ENCODE data around the gene PLVAP.

The PLVAP gene

DNA sequence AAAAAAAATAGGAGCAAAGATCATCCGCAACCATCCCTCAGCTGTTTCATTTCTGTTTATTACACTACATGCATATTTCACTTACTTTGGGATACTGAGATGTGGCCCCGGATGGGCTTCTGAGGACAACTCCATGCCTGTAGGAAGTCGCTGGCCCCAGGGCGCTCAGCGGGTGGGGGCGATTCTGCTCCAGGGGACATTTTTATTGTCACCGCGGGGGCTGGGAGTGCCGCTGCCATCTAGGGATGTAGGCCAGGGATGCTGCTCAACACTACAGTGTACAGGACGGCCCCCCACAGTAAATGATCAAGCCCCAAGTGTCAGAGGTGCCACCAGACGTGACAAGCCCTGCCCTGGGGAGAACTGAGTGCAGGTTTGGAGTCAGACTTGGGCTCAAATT, 34.7 kb upstream of the PLVAP start:
- no peaks in the 10 kb centered on the region for H3K36me3 ChIP-seq (ENCODE audit: control insufficient read depth, low read depth, low read length)
- peaks cover 11% of the 10 kb centered on the region for H3K27me3 ChIP-seq (ENCODE audit: control insufficient read depth, insufficient read depth, low read length)
- no peak overlapping the region for H3K27ac ChIP-seq (ENCODE audit: low read length)
- no peak overlapping the region for H3K4me3 ChIP-seq (ENCODE audit: low read length)
- H3K9ac ChIP-seq (ENCODE audit: low read length): no peak overlapping the region
- H3K9me3 ChIP-seq (ENCODE audit: control insufficient read depth, low read depth, low read length): no peaks in the 10 kb centered on the region
- H3K4me1 ChIP-seq (ENCODE audit: control insufficient read depth, low read depth, low read length): peaks cover 12% of the 10 kb centered on the region

DNA sequence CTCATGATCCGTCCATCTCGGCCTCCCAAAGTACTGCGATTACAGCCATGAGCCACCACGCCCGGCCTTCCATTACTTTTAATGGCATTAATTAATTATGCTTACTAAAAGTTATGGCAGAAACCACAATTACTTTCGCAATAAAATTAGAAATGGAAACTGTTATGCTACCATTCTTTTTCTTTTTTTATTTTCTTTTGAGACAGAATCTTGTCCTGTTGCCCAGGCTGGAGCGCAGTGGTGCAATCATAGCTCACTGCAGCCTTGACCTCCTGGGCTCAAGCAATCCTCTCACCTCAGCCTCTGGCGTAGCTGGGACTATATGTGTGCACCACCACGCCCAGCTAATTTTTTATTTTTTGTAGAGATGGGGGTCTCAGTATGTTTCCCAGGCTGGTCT, 32.8 kb upstream of the PLVAP start:
- no peaks in the 10 kb centered on the region for H3K9me3 ChIP-seq (ENCODE audit: control insufficient read depth, low read depth, low read length)
- H3K4me1 ChIP-seq (ENCODE audit: control insufficient read depth, low read depth, low read length): peaks cover 7% of the 10 kb centered on the region
- H3K36me3 ChIP-seq (ENCODE audit: control insufficient read depth, low read depth, low read length): no peaks in the 10 kb centered on the region

DNA sequence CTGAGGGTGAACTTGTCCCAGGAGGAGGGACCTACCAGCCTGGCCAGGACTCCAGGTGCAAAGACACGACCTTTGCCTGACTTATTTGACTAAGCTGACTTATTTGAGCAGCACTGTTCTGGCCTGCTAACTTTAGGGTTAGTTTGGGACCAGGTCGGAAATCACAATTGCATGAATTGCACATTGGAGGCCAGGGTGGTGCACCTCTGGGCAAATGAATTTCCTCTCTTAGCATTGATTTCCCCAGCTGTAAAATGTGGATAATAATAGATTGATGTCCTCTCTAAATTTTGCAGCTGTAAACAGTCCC, 29.7 kb upstream of the PLVAP start:
- Histone ChIP-seq H3K4me1 (ENCODE audit: control insufficient read depth, low read depth, low read length) (peaks cover 10% of the 10 kb centered on the region), H3K27me3 (ENCODE audit: control insufficient read depth, insufficient read depth, low read length) (no peaks in the 10 kb centered on the region), H3K9ac (ENCODE audit: low read length) (no peak overlapping the region), H3K36me3 (ENCODE audit: control insufficient read depth, low read depth, low read length) (no peaks in the 10 kb centered on the region), H3K4me3 (ENCODE audit: low read length) (no peak overlapping the region), H3K9me3 (ENCODE audit: control insufficient read depth, low read depth, low read length) (no peaks in the 10 kb centered on the region), H3K27ac (ENCODE audit: low read length) (no peak overlapping the region)

More for the DNA sequence above, 32.8 kb upstream of the PLVAP start:
- H3K27me3 ChIP-seq (ENCODE audit: control insufficient read depth, insufficient read depth, low read length): no peaks in the 10 kb centered on the region
- H3K4me3 ChIP-seq (ENCODE audit: low read length): no peak overlapping the region
- no peak overlapping the region for H3K9ac ChIP-seq (ENCODE audit: low read length)
- H3K27ac ChIP-seq (ENCODE audit: low read length): no peak overlapping the region

DNA sequence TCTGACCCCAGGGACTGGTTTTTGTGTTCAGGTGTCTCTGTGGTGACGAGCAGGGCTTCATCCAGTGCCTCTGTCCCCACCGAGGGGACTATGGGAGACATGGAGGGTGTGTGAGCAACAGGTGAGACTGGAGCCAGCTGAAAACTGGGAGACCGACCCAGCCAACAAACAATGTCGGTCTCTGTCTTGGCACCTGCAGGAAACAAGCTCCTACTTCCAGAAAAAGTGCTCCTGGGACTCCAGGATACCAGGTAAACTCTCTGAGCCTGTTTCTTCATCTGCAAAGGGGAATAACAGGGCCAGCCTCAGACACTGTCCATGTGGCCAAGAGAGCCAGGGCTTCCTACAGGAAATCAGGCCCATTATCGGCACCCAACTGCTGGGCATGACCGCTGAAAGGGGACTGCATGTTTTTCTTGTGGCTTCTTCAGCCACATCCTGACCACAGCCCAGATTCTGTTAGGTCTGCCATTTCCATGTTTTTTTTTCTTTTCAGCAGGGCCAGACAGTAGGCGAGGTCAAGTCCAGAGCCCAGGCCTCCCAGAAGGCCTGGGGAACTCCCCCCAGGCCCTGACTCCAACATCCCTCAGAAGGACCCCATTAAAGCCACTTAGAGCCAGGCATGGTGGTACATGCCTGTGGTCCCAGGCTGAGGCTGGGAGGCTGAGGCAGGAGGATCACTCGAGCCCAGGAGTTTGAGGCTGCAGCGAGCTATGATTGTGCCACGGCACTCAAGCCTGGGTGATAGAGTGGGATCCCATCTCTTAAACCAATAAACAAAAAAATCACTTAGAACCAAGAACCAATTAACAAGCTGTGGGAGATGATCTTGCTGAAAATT, 29.1 kb upstream of the PLVAP start:
- no peaks in the 10 kb centered on the region for H3K36me3 ChIP-seq (ENCODE audit: control insufficient read depth, low read depth, low read length)
- H3K4me1 ChIP-seq (ENCODE audit: control insufficient read depth, low read depth, low read length): peaks cover 10% of the 10 kb centered on the region
- H3K4me3 ChIP-seq (ENCODE audit: low read length): no peak overlapping the region
- H3K9me3 ChIP-seq (ENCODE audit: control insufficient read depth, low read depth, low read length): no peaks in the 10 kb centered on the region
- no peaks in the 10 kb centered on the region for H3K27me3 ChIP-seq (ENCODE audit: control insufficient read depth, insufficient read depth, low read length)
- no peak overlapping the region for H3K9ac ChIP-seq (ENCODE audit: low read length)
- peak overlapping the region; percentile 4 for H3K27ac ChIP-seq (ENCODE audit: low read length)

DNA sequence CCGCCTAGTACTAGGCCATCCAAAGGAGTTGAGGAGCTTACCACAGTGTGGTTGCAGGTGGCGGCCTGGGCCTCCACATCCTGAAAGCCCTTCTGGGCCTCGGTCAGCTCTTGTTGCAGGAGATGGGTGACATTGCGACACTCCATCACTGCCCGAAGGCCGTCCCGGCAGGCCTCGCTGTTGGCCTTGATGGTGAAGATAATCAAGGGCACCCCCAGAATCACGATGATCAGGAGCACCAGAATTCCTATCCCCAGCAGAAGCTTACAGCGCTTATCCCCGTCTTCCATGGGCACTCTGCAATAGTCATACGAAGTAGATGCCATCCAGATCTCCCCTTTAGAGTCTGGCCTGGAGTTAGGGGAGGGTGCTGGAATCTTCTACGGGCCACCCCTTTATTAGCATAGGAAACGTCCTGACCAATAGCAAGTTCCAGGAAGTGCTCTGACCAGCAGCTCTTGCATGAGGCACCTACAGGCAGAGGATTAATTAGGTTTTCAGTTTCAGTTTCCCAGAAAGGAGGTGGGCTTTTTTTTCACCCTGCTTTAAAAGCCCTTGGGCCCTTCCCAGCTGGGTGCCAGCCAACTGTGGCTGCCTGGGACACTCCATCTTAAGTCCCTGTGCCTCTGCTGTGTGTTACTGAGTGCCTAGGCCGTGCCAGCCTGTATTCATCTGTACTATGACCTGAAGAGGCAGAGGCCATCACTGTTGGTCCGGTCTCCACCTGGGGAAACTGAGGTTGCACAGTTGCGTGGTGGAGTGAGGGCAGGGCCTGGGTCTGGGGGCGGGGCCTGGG, 28.3 kb upstream of the PLVAP start, which contains the start of gene BST2:
BST2 (minus strand) TSS at position 381 of the 796 bp plus-strand sequence; CDS start at position 326, 55 bp downstream.
- Histone ChIP-seq H3K9ac (ENCODE audit: low read length) (peak within 1 kb of the TSS; percentile 90), H3K27ac (ENCODE audit: low read length) (peak within 1 kb of the TSS; percentile 94), H3K4me1 (ENCODE audit: control insufficient read depth, low read depth, low read length) (peaks cover 10% of the 10 kb centered on the region), H3K27me3 (ENCODE audit: control insufficient read depth, insufficient read depth, low read length) (no peaks in the 10 kb centered on the region), H3K36me3 (ENCODE audit: control insufficient read depth, low read depth, low read length) (no peaks in the 10 kb centered on the region), H3K4me3 (ENCODE audit: low read length) (peak within 1 kb of the TSS; percentile 75), H3K9me3 (ENCODE audit: control insufficient read depth, low read depth, low read length) (no peaks in the 10 kb centered on the region)

DNA sequence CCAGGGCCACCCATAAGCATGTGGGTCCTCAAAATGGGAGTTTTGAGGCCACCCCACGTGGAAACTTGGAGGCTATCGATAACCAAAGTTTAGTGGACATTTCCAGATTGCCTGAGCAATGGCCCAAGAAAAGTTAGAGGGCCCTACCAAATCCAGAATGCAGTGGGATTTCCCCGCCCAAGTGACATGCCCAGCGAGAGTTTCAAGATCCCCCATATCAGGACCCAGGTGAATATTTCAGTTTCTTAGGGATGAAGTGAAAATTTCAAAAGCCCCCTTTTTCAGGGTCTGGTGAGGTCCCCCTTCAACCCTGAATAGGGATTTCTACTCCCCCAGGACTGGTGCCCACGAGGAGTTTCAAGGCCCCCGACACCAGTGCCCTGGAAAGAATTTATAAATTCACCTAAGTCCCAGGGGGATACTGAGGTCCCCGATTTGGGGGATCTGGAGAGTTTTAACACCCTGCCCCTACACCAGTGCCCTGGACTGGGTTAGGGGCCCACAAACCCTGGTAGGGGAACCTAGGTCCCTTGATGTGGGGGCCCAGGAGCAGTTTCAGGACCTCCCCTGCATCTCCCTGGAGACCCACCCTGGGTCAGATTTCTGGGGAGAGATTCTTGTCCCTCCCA, 27.6 kb upstream of the PLVAP start:
- H3K36me3 ChIP-seq (ENCODE audit: control insufficient read depth, low read depth, low read length): no peaks in the 10 kb centered on the region
- H3K4me3 ChIP-seq (ENCODE audit: low read length): peak overlapping the region; percentile 75
- peaks cover 10% of the 10 kb centered on the region for H3K4me1 ChIP-seq (ENCODE audit: control insufficient read depth, low read depth, low read length)
- H3K27me3 ChIP-seq (ENCODE audit: control insufficient read depth, insufficient read depth, low read length): no peaks in the 10 kb centered on the region
- no peaks in the 10 kb centered on the region for H3K9me3 ChIP-seq (ENCODE audit: control insufficient read depth, low read depth, low read length)
- H3K9ac ChIP-seq (ENCODE audit: low read length): peak overlapping the region; percentile 90
- peak overlapping the region; percentile 94 for H3K27ac ChIP-seq (ENCODE audit: low read length)

DNA sequence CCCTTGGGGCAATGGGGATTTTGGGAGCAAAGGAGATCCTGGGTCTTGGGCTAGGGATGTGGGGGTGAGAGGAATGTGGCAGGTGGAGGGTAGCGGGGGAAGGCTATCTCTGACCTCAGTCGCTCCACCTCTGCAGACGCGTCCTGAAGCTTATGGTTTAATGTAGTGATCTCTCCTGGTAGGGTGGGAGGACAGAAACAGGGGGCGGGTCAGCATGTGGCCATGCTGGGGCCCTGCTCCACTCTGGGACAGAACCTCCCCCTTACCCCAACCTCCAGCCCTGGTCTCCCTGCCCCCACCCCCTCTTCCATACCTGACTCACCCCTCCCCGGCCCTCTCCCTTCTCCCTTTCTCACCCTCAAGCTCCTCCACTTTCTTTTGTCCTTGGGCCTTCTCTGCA, 26.9 kb upstream of the PLVAP start:
- peak overlapping the region; percentile 90 for H3K9ac ChIP-seq (ENCODE audit: low read length)
- H3K27ac ChIP-seq (ENCODE audit: low read length): peak overlapping the region; percentile 94
- no peaks in the 10 kb centered on the region for H3K9me3 ChIP-seq (ENCODE audit: control insufficient read depth, low read depth, low read length)
- no peaks in the 10 kb centered on the region for H3K27me3 ChIP-seq (ENCODE audit: control insufficient read depth, insufficient read depth, low read length)
- no peaks in the 10 kb centered on the region for H3K36me3 ChIP-seq (ENCODE audit: control insufficient read depth, low read depth, low read length)
- H3K4me1 ChIP-seq (ENCODE audit: control insufficient read depth, low read depth, low read length): peaks cover 10% of the 10 kb centered on the region
- peak overlapping the region; percentile 75 for H3K4me3 ChIP-seq (ENCODE audit: low read length)

DNA sequence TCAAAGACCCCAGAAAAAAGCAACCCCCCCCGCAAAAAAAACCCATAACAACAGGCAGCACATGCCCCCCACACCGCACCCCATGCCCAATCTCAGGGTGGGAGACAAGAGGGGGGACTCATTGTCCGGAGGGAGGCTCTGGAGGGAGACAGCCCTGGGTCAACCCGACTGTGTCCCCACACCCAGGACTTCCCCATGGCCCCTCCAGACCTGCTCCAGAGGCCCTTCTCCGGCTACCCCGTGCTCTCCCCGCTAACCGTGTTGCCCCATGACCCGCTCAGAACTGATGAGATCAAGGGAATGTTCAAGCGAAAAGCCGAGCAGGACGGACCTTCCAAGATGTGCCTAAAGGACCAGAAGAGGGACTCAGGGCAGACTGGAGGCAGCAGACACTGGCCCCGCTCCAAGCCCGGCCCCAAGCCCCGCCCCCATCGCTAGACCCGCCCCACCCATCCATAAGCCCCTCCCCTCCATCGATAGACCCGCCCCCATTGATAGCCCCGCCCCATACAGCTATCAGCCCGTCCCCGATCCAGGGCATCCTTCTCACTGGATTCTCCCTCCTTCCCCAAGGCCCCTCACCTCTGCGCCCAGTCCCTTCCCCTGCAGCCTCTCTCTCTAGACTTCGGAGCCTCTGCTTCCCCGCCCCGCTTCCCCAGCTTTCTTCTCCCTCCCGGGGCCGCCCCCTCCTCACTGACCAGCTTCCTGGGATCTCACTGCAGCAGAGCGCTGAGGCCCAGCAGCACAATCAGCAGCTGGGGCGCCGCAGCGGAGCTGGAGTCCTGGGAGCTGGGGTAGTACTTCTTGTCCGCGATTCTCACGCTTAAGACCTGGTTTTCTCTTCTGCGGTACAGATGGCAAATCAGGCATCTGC, 26.1 kb upstream of the PLVAP start:
- H3K27ac ChIP-seq (ENCODE audit: low read length): peak overlapping the region; percentile 94
- no peaks in the 10 kb centered on the region for H3K27me3 ChIP-seq (ENCODE audit: control insufficient read depth, insufficient read depth, low read length)
- H3K9me3 ChIP-seq (ENCODE audit: control insufficient read depth, low read depth, low read length): no peaks in the 10 kb centered on the region
- H3K9ac ChIP-seq (ENCODE audit: low read length): peak overlapping the region; percentile 90
- peak overlapping the region; percentile 75 for H3K4me3 ChIP-seq (ENCODE audit: low read length)
- no peaks in the 10 kb centered on the region for H3K36me3 ChIP-seq (ENCODE audit: control insufficient read depth, low read depth, low read length)
- peaks cover 10% of the 10 kb centered on the region for H3K4me1 ChIP-seq (ENCODE audit: control insufficient read depth, low read depth, low read length)

DNA sequence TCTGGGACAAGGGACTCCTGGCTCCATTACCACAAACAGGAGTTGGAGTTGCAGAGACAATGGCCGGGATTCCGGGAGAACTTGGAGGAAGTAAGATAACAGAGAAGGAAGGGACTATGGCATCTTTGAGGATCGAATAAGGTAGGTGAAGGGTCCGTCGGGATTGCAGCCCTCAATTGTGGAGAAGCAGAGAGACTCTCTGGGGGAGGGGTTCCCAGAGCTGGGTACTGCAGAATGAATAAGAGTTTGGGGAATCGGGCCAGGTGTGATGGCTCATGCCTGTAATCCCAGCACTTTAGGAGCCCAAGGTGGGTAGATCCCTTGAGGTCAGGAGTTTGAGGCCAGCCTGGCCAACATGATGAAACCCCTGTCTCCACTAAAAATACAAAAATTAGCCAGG, 24.5 kb upstream of the PLVAP start:
- H3K4me1 ChIP-seq (ENCODE audit: control insufficient read depth, low read depth, low read length): peaks cover 10% of the 10 kb centered on the region
- H3K27me3 ChIP-seq (ENCODE audit: control insufficient read depth, insufficient read depth, low read length): no peaks in the 10 kb centered on the region
- no peak overlapping the region for H3K27ac ChIP-seq (ENCODE audit: low read length)
- no peaks in the 10 kb centered on the region for H3K36me3 ChIP-seq (ENCODE audit: control insufficient read depth, low read depth, low read length)
- no peak overlapping the region for H3K9ac ChIP-seq (ENCODE audit: low read length)
- H3K4me3 ChIP-seq (ENCODE audit: low read length): no peak overlapping the region
- no peaks in the 10 kb centered on the region for H3K9me3 ChIP-seq (ENCODE audit: control insufficient read depth, low read depth, low read length)

DNA sequence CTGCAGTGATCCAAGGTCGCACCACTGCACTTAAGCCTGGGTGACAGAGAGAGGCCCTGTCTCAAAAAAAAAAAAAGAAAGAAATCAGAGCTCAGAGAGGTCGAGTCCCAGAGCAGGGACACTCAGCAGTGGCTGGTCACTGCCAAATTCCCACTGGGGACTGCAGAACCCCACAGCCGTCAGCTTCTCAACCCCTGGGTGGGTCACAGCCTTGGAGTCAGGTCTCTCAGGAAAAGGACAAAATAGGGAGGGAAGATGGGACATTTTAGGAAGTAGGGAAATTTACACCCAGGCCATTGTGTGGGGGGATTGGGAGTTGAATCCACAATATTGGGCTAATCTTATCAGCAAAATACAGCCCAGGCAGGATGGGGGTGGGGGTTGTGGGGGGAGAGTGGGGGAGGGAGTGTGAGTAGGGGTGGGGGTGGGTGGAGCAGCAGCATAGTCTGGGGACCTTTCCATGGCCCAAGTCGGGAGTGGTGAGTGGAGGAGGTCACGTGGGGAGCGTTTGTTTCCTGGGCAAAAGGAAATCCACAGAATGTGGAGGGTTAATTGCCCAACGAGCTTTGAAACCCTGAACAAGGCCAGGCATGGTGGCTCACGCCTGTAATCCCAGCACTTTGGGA, 21.9 kb upstream of the PLVAP start:
- Histone ChIP-seq H3K27ac (ENCODE audit: low read length) (no peak overlapping the region), H3K9me3 (ENCODE audit: control insufficient read depth, low read depth, low read length) (no peaks in the 10 kb centered on the region), H3K4me3 (ENCODE audit: low read length) (no peak overlapping the region), H3K27me3 (ENCODE audit: control insufficient read depth, insufficient read depth, low read length) (no peaks in the 10 kb centered on the region), H3K9ac (ENCODE audit: low read length) (no peak overlapping the region), H3K36me3 (ENCODE audit: control insufficient read depth, low read depth, low read length) (no peaks in the 10 kb centered on the region), H3K4me1 (ENCODE audit: control insufficient read depth, low read depth, low read length) (peaks cover 4% of the 10 kb centered on the region)

Measured in iPS-18a (cell line).